Measurements from ENCODE around the gene SRR. TPM values are rescaled to one million over a fixed set of nuclear protein-coding genes. Genes with fewer than 3 reads are reported as not detected.
A peak's percentile ranks its signal among the peaks of the same experiment; 100 is the strongest.

Gene SRR
- polyA plus RNA-seq, 12 donors: 14.2 to 46.0 (median 20.7) TPM; not detected in 1

DNA sequence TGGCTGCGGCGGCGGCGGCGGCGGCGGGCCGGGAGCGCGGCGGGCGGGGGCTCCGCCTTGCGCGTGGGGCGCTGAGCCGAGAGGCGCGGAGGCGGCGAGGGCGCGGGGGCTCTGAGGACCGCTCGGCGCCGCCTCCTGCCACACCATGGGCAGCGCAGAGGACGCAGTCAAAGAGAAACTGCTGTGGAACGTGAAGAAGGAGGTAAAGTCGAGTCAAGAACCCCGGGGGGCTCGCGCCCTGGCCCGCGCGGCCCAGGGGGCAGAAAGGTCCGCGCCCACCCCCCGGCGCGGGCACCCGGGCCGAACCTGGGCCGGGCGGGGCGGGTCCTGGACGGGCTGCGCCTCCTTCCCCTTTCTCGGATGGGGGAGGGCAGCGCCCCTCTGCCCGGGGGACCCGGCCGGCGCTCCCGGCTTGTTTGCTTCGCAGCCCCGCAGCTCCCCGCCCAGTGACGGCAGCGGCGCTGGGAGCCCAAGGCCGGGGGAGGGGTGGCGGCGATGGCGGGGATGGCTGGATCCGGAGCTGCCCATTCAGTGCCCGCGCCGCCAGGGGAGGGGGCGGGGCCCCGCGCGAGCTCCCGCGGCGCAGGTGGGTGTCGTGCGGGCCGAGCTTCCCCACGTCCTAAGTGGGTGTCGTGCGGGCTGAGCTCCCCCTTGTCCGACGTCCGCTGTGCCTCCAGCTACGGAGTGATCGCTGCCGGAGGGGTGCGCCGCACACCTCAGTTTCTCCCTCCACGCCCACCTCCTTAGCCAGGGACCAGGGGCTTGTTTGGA lies 34.0 kb downstream of the SRR start:
- peak; percentile 21 for DNase-seq

DNA sequence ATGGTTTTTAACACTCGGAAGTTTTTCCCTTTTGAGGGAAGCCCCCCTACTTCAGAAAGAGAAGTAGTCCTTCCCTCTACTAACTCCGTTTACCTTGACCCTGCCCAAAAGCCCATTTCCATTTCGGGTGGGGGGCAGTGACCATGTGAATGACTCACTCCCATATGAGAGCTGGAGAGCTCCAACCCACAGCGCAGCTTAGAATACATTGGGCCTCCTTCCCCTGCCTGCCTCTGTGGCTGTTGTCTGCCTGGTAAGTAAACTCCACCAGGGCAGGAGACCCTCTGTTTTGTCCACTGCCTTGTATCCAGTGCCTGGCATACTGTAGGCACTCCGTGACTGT lies 34.5 kb downstream of the SRR start:
- DNase-seq: no peak

GRCh38 chr17:2343421-2343820 lies 39.7 kb downstream of the SRR start:
- DNase-seq: no peak

DNA sequence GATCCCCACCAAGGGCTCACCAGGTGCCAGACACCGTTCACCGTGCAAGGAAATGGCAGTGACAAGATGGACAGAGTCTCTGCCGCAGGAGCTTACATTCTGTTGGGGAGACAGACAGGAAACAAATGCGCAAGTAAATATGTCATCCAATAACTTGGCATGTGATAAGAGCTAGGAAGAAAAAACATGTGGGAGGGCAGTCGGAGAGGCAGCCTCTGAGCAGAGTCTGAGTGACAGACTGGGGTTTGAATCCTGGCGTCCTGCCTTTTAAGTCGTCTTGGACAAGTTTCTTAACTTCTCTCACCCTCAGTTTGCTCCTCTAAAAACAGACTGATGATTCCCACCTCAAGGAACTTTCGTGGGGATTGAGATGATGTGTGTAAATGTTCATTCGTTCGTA lies 40.8 kb downstream of the SRR start:
- DNase-seq: no peak

DNA sequence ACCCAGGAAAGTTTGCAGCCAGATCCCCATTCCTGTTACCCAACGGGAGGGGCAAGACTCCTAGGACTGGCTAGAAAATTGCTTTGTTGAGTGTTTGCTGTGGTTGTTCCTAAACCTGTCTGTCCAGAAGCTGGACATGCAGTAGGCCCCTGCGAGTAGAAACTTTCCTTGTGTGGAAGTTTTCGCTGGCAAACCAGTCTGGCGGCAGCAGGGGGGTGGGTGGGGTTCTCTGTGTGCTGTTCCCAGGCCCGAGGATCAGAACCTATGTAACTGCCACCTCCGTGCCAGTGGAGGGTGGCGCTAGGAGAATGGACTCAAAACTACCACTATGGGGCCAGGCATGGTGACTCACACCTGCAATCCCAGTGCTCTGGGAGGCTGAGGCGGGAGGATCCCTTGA lies 42.7 kb downstream of the SRR start:
- no peak for DNase-seq

- DNase-seq: no peak
These were observed 44.3 kb downstream of the SRR start for GRCh38 chr17:2347805-2348685.

- no peak for DNase-seq
These were observed 47.5 kb downstream of the SRR start for GRCh38 chr17:2351269-2351668.

DNA sequence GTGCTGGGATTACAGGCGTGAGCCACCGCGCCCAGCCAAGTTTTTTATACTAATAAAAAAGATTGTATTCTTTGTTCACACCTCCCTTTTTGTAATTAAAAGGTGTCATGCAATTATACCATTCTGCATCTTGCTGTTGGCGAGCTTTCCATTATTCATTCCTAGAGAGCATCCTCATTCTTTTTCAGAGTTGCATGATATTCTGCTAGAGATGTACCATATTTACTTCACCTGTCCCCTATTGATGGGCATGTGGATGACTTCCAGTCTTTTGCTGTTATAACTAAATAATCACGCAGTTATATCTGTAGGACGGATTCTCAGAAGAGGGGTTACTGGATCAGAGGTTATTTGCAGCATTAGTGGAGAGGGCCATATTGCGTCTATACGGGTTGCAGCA lies 50.6 kb downstream of the SRR start:
- no peak for DNase-seq

GRCh38 chr17:2357237-2357636 lies 53.5 kb downstream of the SRR start:
- DNase-seq: no peak

DNA sequence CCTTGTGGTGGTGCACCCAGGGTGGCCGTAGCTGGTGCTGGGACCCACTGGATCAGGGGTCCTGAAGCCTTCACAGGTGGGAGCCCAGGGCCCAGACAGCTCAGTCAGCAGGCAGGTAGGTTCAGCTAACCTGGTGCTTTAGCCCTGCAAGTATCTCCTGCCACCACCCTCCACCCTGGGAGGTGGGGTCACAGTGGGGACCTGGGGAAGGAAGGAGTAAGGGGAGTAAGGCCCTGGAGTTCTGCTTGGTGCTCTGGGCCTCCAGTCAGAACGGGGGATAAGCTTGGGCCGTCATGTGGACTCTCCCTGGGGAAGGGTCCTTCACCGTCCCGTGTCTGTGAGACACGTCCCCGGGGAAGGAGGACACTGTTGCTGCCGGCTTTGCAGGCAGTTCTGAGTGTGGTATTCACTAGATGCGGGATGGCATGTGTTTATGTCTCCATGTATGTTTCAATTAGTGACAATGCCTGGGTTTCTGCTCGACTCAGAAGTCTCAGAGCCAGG lies 54.2 kb downstream of the SRR start:
- no peak for DNase-seq

- DNase-seq: no peak
These were observed 57.4 kb downstream of the SRR start for GRCh38 chr17:2361010-2361760.

DNA sequence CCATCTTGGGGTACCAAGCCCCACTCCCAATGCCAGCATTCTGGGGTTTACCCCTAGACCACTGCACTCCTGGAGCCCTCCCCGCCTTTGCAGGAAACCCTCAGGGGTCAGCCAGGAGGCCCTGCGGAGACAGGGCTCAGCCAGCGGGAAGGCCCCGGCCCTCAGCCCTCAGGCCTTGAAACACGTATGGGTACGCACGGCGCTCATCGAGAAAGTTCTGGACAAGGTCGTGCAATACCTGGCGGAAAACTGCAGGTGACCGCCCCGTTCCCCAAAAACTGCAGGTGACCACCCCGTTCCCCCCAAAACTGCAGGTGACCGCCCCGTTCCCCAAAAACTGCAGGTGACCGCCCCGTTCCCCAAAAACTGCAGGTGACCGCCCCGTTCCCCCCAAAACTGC lies 58.3 kb downstream of the SRR start:
- no peak for DNase-seq

DNA sequence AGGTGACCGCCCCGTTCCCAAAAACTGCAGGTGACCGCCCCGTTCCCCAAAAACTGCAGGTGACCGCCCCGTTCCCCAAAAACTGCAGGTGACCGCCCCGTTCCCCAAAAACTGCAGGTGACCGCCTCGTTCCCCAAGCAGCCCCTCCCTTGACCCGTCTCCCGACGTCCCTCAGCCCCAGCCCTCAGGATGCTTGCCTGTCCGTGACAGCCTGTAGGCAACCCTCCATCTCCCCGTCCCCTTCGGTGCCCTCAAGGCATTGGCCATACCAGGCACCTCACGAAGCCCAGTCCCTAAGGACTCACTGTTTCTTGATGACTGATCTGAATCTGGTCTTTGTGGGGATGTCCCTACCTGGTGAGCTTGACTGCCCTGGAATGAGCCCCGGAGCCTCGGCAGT lies 58.7 kb downstream of the SRR start:
- no peak for DNase-seq

GRCh38 chr17:2362881-2363280 lies 59.1 kb downstream of the SRR start:
- no peak for DNase-seq

DNA sequence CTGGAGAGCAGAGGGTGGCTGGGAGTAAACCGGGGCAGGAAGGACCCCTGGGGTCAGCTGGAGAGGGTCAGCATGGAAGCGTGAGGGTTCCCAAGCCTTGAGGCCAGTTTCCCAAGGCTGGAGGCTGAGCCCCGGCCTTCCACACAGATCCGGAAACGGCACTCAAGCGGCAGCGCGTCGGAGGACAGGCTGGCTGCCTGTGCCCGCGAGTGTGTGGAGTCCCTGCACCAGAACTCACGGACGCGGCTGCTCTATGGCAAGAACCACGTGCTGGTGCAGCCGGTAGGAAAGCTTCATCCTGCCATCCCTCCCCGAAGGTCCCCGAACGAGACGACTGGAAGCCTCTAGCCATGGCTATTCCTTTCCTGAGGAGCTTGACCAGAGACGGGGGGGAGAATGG lies 59.6 kb downstream of the SRR start:
- no peak for DNase-seq

DNA sequence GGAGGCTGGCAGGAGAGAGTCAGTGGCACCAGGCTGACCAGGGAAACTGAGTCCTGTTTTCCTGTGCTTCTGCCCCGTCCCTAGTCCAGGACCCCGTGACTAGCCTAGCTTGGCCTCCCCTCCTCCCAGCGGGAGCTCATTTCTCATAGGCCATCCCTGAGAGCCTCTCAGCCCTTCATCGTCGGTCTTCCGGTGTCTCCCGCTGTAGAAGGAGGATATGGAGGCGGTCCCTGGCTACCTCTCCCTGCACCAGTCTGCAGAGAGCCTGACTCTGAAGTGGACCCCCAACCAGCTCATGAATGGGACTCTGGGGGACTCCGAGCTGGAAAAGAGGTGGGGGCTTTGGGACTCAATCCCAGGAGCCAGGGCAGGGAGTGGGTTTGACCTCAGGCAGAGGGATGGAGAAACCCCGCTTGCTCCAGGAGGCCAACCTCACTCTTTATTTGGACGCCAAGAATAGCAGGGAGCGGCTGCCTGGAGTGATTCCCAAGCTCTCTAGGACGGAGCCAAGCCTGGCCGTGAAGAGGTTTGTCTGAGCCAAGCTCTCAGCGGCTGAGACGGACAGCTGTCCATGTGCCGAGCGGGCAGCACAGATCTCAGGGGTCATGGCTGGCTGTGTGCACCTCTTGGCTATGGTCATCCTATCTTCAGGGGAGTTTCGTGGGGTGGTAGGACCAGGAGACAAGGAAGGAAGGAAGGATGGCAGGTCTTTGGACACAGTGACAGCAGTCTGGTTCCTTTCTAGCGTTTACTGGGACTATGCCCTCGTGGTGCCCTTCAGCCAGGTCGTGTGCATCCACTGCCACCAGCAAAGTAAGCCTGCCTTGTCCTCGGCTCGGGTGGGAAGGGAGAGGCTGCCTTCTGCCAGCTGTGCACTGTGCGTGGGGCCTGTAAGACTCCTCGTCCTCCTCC lies 60.4 kb downstream of the SRR start:
- peak; percentile 43 for DNase-seq

- no peak for DNase-seq
These were observed 61.0 kb downstream of the SRR start for GRCh38 chr17:2364763-2365116.

DNA sequence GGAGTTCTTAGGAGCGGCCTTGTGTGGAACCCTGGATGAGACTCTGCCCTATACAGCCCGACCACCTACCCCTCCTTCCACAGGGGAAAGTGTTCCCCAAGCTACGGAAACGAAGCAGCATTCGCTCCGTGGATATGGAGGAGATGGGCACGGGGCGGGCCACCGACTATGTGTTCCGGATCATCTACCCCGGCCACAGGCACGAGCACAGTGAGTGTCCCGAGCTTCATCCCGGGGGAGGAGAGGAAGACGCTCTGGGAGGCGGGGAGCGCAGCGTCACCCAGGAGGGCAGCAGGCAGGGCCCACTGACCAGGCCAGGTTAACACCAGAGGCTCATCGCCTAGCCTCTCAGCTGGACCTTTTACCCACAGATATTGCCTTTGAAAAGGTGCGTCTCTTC lies 61.4 kb downstream of the SRR start:
- DNase-seq: no peak

- no peak for DNase-seq
These were observed 63.2 kb downstream of the SRR start for GRCh38 chr17:2366747-2367494.

- no peak for DNase-seq
These were observed 64.6 kb downstream of the SRR start for GRCh38 chr17:2368359-2368758.

GRCh38 chr17:2369039-2369438 lies 65.3 kb downstream of the SRR start:
- no peak for DNase-seq

Data from muscle of arm (tissue), 12 donors.